SK-N-SH (cell line): ENCODE measurements around the gene CADM2.

Experiments used
- CTCF ChIP-seq: fragments of 200-600 bp; sonication (generic); IDR thresholded peaks from 2 replicates; pipeline ENCODE4 v1.6.1; 2017; ENCODE audit warnings: antibody characterized with exemption, mild to moderate bottlenecking, moderate library complexity
- EP300 ChIP-seq, 2 experiments: IDR thresholded peaks; 2 replicates each; pipeline versions ENCODE4 v1.4.0 to v1.6.1; 2012; ENCODE audit warnings: borderline replicate concordance in 1 of 2, low read depth in 1 of 2, low read length in 1 of 2
- POLR2AphosphoS5 ChIP-seq: IDR thresholded peaks from 2 replicates; pipeline ENCODE4 v1.6.1; 2012; ENCODE audit warnings: low read depth, low read length
- RFX5 ChIP-seq: IDR thresholded peaks from 2 replicates; pipeline ENCODE4 v1.6.1; 2012; ENCODE audit warnings: mild to moderate bottlenecking, improper control_type of control experiment, low read length
- USF2 ChIP-seq: fragments of 150-350 bp; IDR thresholded peaks from 2 replicates; pipeline ENCODE4 v1.6.1; 2017; ENCODE audit warnings: antibody characterized with exemption, low read length, low read depth, borderline replicate concordance

GRCh38 chr3:84985795-84986194, 27.0 kb downstream of the CADM2 start:
- no peak for TF ChIP-seq CTCF
- no peak for TF ChIP-seq POLR2AphosphoS5
- TF ChIP-seq EP300 (IDR thresholded peaks at IDR 0.05; ENCODE audit: borderline replicate concordance in 1 of 2, low read depth in 1 of 2, low read length in 1 of 2), result no peak
- TF ChIP-seq USF2, result no peak
- TF ChIP-seq RFX5, result no peak
